ENCODE data around the gene ZBTB16.

DNA sequence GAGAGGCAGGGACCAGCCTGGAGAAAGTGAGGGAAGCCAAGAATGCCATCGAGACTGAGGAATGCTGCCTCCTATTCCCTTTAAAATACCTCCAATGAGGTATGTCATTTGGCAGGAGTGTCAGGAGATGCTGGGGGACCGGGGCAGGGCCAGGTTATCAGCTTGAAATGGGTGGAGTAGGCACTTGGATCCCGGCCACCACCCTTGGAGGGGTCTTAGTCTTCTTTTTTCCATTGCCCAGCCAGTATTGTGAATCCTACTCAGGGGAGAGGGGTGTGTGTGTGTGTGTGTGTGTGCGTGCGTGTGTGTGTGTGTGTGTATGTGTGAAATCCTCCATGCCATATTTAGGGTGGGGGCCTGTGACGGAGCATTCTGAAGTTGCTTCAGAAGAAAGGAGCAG, 116.2 kb downstream of the ZBTB16 start:
- TF ChIP-seq, protein P1, sequence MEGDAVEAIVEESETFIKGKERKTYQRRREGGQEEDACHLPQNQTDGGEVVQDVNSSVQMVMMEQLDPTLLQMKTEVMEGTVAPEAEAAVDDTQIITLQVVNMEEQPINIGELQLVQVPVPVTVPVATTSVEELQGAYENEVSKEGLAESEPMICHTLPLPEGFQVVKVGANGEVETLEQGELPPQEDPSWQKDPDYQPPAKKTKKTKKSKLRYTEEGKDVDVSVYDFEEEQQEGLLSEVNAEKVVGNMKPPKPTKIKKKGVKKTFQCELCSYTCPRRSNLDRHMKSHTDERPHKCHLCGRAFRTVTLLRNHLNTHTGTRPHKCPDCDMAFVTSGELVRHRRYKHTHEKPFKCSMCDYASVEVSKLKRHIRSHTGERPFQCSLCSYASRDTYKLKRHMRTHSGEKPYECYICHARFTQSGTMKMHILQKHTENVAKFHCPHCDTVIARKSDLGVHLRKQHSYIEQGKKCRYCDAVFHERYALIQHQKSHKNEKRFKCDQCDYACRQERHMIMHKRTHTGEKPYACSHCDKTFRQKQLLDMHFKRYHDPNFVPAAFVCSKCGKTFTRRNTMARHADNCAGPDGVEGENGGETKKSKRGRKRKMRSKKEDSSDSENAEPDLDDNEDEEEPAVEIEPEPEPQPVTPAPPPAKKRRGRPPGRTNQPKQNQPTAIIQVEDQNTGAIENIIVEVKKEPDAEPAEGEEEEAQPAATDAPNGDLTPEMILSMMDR (conservative IDR thresholded peaks at IDR 0.05): no peak
- no peak for TF ChIP-seq EZH2 (IDR thresholded peaks at IDR 0.05; ENCODE audit: low read depth)
